HEK293T (cell line): ENCODE data around the gene KCNG1.

Experiments used
- BHLHE40 ChIP-seq: fragments of 450-650 bp; IDR thresholded peaks from 2 replicates; pipeline ENCODE4 v1.6.1; 2016; ENCODE audit warnings: mild to moderate bottlenecking, moderate library complexity, borderline replicate concordance
- ELF4 ChIP-seq: fragments of 450-650 bp; IDR thresholded peaks from 2 replicates; pipeline ENCODE4 v1.6.1; 2017; ENCODE audit warnings: antibody characterized with exemption
- FOXA1 ChIP-seq: fragments of 450-650 bp; IDR thresholded peaks from 2 replicates; pipeline ENCODE4 v1.6.1; 2016; ENCODE audit warnings: mild to moderate bottlenecking
- FOXK2 ChIP-seq: fragments of 450-650 bp; IDR thresholded peaks from 2 replicates; pipeline ENCODE4 v1.6.1; 2016; ENCODE audit warnings: mild to moderate bottlenecking
- FOXM1 ChIP-seq: fragments of 450-650 bp; IDR thresholded peaks from 2 replicates; pipeline ENCODE4 v1.6.1; 2017; ENCODE audit warnings: mild to moderate bottlenecking, borderline replicate concordance
- HDGF ChIP-seq: fragments of 450-650 bp; IDR thresholded peaks from 2 replicates; pipeline ENCODE4 v1.6.1; 2017; ENCODE audit warnings: antibody characterized with exemption, borderline replicate concordance
- L3MBTL2 ChIP-seq: fragments of 450-650 bp; conservative IDR thresholded peaks from 2 replicates; pipeline ENCODE4 v1.6.1; 2016; ENCODE audit warnings: mild to moderate bottlenecking
- LEF1 ChIP-seq: fragments of 450-650 bp; IDR thresholded peaks from 2 replicates; pipeline ENCODE4 v1.6.1; 2017; ENCODE audit warnings: mild to moderate bottlenecking, borderline replicate concordance
- NFRKB ChIP-seq: fragments of 450-650 bp; IDR thresholded peaks from 2 replicates; pipeline ENCODE4 v1.6.1; 2016; ENCODE audit warnings: mild to moderate bottlenecking, moderate library complexity
- SP1 ChIP-seq: fragments of 450-650 bp; IDR thresholded peaks from 2 replicates; pipeline ENCODE4 v1.6.1; 2017
- SUZ12 ChIP-seq: fragments of 450-650 bp; IDR thresholded peaks from 2 replicates; pipeline ENCODE4 v1.6.1; 2016; ENCODE audit warnings: mild to moderate bottlenecking
- TARDBP ChIP-seq: fragments of 450-650 bp; IDR thresholded peaks from 2 replicates; pipeline ENCODE4 v1.6.1; 2016
- ZNF384 ChIP-seq: fragments of 450-650 bp; IDR thresholded peaks from 2 replicates; pipeline ENCODE4 v1.6.1; 2016

GRCh38 chr20:51028616-51029212 lies 5.8 kb upstream of the KCNG1 start:
- no peak for TF ChIP-seq FOXK2
- no peak for TF ChIP-seq FOXA1
- no peak for TF ChIP-seq NFRKB
- TF ChIP-seq LEF1 = no peak
- TF ChIP-seq SP1 = no peak
- no peak for TF ChIP-seq ELF4
- no peak for TF ChIP-seq ZNF384
- TF ChIP-seq SUZ12 = no peak
- no peak for TF ChIP-seq FOXM1
- no peak for TF ChIP-seq L3MBTL2
- TF ChIP-seq TARDBP = no peak
- TF ChIP-seq HDGF = no peak
- TF ChIP-seq BHLHE40 = no peak
